ENCODE measurements around the gene HAUS3. TPM values are rescaled to one million over a fixed set of nuclear protein-coding genes. Genes with fewer than 3 reads are reported as not detected.

The HAUS3 gene
- total and polyA plus RNA-seq, 2 of the 8 experiments (the other 6 are each of a cell fraction or from before 2014, with no cell fraction given), result 3.2 to 14.8 TPM

- TF ChIP-seq, protein P1, sequence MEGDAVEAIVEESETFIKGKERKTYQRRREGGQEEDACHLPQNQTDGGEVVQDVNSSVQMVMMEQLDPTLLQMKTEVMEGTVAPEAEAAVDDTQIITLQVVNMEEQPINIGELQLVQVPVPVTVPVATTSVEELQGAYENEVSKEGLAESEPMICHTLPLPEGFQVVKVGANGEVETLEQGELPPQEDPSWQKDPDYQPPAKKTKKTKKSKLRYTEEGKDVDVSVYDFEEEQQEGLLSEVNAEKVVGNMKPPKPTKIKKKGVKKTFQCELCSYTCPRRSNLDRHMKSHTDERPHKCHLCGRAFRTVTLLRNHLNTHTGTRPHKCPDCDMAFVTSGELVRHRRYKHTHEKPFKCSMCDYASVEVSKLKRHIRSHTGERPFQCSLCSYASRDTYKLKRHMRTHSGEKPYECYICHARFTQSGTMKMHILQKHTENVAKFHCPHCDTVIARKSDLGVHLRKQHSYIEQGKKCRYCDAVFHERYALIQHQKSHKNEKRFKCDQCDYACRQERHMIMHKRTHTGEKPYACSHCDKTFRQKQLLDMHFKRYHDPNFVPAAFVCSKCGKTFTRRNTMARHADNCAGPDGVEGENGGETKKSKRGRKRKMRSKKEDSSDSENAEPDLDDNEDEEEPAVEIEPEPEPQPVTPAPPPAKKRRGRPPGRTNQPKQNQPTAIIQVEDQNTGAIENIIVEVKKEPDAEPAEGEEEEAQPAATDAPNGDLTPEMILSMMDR (IDR thresholded peaks at IDR 0.05; ENCODE audit: control extremely low read depth in 1 of 3, insufficient read depth in 1 of 3, low read depth in 1 of 3, low read length in 3 of 3), result no peak
- TF ChIP-seq KDM4A (IDR thresholded peaks at IDR 0.05; ENCODE audit: low read depth, low read length, severe bottlenecking) (no peak), POU5F1 (IDR thresholded peaks at IDR 0.05; ENCODE audit: low read depth, low read length) (no peak), EGR1 (IDR thresholded peaks at IDR 0.05; ENCODE audit: borderline replicate concordance, low read depth, low read length) (no peak), CTBP2 (IDR thresholded peaks at IDR 0.05; ENCODE audit: borderline replicate concordance, insufficient read depth, insufficient read length, low read length) (no peak), MAFK (IDR thresholded peaks at IDR 0.05; ENCODE audit: low read depth, low read length) (no peak)
Measured at GRCh38 chr4:2285613-2286381, 43.9 kb upstream of the HAUS3 start (continued).
